A204.1 (cell line): ENCODE data around the gene CANT1.

Experiments used
- FAIRE-seq: peaks from 2 replicates; lab custom pipeline; 2012; peaks lifted over from hg19 to GRCh38; lab: Jason Lieb, UNC

The CANT1 gene

GRCh38 chr17:79009397-79010303, at the start of gene CANT1:
Gene CANT1 (minus strand): TSS chr17:79009764. CDS start chr17:78997622, 12,142 bp downstream.
- no peak for FAIRE-seq

DNA sequence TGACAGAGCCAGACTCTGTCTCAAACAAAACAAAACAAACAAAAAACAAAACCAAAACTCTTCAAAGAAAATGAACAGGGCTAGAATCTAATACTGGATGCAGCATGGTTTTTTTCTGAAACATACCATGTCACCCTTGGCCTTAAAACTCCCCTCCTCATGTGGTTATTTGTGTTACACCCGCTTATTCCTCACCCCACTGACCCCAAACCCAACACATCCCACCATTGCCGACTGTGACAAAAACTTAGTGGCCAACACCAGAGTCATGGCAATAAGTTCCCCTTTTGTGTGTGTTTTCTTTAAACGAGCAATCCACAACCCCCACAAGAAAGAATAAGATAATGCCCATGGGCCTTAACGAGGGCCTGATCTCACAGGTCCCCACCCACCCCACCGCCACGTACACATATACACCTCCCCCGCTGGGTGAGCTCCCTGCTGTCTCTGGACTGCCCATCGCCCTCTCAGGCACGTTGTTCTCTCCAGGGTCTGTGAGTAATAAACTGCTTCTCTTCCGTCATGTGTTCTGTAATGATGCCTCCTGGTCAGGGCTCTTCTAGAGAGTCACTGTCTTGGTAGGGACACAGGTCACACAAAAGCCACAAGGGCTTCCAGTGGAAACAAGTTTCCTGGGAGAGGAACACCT, 48.3 kb upstream of the CANT1 start:
- no peak for FAIRE-seq

GRCh38 chr17:79055197-79055596, 45.6 kb upstream of the CANT1 start:
- FAIRE-seq = no peak

DNA sequence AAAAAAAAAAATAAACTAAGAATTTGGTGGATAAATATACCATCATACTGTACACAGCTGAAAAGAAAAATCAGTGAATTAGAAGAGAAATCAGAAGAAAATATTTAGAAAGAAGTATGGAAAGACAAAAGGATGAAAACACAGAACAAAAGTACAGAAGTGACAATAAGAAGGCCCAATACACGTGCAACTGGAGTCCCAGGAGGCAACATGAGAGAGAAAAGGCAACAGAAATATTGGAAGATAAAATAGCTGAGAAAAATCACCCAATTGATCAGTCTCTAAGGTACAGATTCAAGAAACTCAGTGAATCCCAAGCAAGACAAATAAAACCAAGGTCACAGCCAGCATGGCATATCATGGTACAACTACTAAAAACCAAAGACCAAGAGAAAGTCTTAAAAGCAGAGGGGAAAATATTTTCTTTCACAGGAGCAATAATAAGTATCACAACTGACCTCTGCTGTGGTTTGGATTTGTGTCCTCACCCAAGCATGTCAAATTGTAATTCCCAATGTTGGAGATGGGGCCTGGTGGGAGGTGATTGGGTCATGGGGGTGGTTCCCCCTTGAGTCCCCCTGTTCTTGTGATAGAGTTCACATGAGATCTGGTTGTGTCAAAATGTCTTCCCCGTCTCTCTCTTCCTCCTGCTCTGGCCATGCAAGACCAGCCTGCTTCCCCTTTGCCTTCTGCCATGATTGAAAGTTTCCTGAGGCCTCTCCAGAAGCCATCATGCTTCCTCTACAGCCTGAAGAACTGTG, 44.8 kb upstream of the CANT1 start:
- FAIRE-seq = no peak

- no peak for FAIRE-seq
Measured at GRCh38 chr17:79053251-79053925, 43.8 kb upstream of the CANT1 start.

- FAIRE-seq = no peak
Measured at GRCh38 chr17:79052131-79052530, 42.6 kb upstream of the CANT1 start.

DNA sequence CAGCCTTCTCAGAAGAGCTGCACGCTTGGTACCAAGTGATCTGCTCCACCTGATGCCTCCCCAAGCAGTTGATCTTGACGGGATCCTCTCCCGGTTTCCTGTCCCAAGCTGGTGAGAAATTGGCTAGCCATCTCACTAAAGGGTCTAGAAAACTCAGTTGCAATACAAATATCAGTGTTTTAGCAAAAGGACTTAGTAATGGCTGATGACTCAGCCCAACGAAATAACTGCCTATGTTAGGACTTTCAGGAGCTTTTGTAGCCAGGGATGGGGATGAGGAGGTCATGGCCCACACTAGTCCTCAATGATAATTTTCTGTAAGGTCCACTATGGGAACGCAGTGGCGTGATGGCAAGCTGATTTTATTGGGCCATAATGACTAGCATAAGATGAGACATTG, 41.7 kb upstream of the CANT1 start:
- no peak for FAIRE-seq

DNA sequence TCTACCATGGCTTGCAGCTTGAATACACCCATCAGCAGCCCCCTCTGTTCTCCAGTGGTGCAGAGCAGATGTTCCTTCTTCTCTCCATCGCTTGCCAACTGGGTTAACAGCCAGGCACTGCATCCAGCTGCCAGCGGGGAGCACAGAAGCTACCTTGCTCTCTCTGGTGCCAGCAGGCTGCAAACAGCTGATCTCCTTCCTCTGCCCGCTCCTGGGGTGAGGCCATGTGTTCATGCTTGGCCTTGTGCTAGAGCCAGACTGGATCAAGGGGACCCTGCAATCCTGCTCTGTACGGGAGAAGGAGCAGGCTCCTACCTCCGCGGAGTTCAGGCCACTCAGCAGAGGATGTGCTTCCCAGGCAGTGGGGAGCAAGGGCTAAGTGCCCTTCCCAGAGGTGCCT, 41.0 kb upstream of the CANT1 start:
- FAIRE-seq = no peak

DNA sequence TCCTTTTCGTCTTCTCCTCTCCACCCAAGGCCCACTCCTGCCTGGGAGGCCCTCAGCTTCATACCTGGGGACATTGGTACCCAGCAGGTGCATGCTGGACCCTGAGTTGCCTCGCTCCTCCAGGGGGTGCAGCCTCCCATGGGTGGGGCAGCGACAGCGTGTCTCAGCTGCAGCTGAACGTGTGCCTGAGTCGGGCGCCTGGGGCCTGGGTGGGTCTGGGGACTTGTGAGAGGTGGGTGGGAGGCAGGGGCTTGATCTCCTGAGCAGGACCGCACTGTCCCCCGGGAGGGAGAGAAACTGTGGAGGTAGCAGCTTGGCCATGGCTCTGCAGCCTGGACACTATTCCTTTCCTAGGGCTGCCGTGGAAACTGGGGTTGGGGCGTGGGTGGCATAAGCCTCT, 40.3 kb upstream of the CANT1 start:
- no peak for FAIRE-seq

GRCh38 chr17:79048826-79049755, 39.5 kb upstream of the CANT1 start:
- no peak for FAIRE-seq

DNA sequence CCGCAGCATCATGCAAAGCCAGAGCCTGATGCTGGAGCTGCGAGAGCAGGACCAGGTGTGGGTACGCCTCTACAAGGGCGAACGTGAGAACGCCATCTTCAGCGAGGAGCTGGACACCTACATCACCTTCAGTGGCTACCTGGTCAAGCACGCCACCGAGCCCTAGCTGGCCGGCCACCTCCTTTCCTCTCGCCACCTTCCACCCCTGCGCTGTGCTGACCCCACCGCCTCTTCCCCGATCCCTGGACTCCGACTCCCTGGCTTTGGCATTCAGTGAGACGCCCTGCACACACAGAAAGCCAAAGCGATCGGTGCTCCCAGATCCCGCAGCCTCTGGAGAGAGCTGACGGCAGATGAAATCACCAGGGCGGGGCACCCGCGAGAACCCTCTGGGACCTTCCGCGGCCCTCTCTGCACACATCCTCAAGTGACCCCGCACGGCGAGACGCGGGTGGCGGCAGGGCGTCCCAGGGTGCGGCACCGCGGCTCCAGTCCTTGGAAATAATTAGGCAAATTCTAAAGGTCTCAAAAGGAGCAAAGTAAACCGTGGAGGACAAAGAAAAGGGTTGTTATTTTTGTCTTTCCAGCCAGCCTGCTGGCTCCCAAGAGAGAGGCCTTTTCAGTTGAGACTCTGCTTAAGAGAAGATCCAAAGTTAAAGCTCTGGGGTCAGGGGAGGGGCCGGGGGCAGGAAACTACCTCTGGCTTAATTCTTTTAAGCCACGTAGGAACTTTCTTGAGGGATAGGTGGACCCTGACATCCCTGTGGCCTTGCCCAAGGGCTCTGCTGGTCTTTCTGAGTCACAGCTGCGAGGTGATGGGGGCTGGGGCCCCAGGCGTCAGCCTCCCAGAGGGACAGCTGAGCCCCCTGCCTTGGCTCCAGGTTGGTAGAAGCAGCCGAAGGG, 38.6 kb upstream of the CANT1 start:
- FAIRE-seq = no peak

DNA sequence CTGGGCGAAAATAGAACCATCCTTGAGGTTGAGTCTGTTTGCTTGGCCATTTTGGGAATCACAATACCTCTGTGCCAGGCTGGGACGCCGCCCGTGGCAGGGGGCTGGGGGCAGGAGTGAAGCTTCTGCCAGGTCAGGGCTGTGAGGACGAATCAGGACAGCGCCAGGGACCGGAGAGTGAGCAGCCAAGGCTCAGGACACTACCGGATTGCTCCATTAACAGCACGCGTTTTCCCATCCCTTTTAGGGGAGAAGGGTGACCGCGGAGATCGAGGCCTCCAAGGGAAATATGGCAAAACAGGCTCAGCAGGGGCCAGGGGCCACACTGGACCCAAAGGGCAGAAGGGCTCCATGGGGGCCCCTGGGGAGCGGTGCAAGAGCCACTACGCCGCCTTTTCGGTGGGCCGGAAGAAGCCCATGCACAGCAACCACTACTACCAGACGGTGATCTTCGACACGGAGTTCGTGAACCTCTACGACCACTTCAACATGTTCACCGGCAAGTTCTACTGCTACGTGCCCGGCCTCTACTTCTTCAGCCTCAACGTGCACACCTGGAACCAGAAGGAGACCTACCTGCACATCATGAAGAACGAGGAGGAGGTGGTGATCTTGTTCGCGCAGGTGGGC, 37.8 kb upstream of the CANT1 start:
- no peak for FAIRE-seq

DNA sequence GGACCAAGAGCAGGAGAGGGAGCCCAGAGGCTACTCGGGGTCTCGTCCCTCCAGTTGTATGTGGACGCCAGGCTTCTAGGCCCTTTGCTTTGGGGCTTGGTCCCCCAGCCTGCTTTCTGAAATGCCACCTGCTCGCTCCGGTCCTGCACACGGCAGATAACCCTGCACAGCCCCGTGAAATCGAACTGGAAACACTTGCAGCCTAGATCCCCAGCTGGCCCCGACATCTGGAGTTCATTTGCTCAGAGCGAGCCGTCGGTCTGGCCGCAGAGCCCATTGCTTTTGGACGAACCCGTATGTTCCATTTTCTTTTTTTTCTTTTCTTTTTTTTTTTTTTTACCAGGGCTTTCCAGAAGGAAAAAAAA, 37.3 kb upstream of the CANT1 start:
- FAIRE-seq = no peak

- FAIRE-seq = no peak
Measured at GRCh38 chr17:79046197-79046915, 36.8 kb upstream of the CANT1 start.

DNA sequence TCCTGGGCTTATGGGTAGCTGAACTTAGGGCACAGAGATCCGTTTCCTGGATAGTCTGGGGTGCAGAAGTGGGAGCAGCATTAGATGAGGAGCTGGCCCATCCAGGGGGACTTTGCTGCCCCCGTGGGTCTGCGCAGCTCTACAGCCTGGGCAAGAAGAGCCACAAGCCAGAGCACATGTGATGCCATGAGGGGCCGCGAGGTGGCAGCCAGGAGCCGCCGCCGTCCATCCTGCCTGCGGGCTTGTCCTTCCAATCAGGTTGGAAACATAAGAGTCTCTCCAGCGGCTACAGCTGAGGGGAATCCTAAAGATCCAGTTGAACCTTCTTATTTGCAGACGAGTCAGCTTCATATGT, 36.3 kb upstream of the CANT1 start:
- FAIRE-seq = no peak

DNA sequence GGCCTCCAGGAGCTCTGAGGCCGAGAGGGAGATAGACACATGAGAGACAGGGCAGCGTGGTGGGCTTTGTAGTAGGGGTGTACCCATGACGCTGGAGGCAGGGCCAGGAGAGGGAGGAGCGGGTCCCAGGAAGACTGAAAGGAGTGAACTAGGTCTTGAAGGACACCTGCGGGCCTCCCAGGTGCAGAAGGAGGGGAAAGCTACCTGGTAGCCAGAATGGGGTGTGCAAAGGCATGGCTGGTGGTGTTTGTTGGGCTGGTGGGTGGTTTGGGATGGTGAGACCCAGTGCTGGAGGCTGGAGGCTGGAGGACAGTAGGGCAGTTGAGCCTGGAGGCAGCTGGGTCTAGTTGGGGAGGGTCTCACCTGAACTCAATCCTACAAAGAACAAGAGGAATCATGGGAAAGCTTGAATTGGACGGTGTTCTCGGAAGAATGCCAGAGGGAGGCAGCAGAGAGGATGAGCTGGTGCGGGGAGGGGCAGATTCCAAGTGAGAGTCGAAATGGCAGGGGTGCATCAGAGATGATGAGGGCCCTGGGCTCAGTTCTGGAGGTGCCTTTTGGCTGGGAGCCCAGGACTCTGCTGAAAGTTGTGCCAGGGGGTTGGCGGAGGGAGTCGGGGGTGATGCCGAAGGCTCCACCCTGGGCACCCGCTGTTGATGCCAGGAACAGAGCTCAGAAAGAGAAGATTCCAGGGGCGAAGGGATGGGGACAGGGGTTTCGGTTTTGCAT, 35.6 kb upstream of the CANT1 start:
- no peak for FAIRE-seq

- FAIRE-seq = no peak
Measured at GRCh38 chr17:79044462-79044861, 34.9 kb upstream of the CANT1 start.

GRCh38 chr17:79043931-79044320, 34.4 kb upstream of the CANT1 start:
- no peak for FAIRE-seq
